Hepatocyte (in vitro differentiated cells): Measurements from ENCODE around the gene FAM193B.

Experiments
- CTCF ChIP-seq: fragments of 200-600 bp; sonication (generic); IDR thresholded peaks from 2 replicates; pipeline ENCODE4 v1.5.1; 2016; ENCODE audit warnings: antibody characterized with exemption, mild to moderate bottlenecking; ENCODE audit not compliant: poor library complexity
- EZH2 ChIP-seq: fragments of 200-600 bp; sonication (generic); IDR thresholded peaks from 2 replicates; pipeline ENCODE4 v1.6.1; 2016; ENCODE audit warnings: antibody characterized with exemption, mild to moderate bottlenecking, borderline replicate concordance
- EZH2phosphoT487 ChIP-seq: fragments of 200-600 bp; sonication (generic); IDR thresholded peaks from one replicate; pipeline ENCODE4 v1.6.1; 2018; ENCODE audit warnings: antibody characterized with exemption, mild to moderate bottlenecking, low read depth, moderate library complexity; ENCODE audit not compliant: unreplicated experiment, severe bottlenecking

DNA sequence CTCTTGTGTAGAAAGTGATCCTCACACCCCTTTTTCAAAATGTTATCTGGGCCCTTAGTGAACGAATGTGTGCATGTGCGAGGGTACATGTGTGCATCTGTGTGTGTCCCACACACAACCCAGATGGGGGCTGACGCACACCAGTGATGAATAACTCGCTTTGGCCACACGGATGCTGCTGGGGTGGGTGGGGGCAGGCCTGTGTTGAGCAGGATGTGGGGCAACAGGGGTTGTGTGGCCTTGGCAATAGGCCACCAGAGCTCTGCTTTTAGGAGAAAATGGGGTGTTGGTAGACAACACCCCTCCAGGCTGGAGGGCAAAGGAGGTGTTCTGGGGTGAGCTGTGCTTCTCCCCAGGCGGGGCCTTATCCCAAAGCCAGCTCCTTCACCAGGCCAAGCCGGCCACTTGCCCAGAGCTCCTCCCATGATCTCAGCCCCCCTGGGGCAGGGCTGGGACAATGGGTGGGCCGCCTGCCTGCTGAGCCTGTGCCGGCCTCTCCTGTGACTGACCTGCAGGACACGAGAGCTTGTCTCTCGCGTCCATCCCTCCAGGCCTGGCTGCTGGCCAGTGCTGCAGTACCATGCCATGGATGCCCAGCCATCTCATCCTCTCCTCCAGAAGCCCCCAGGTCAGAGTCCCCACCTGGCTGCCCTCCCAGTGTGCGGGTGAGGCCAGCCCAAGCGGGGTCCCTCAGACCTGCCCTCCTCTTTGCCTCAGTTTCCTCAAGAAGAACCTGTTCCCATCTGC, 82.6 kb downstream of the FAM193B start:
- no peak for TF ChIP-seq CTCF
- TF ChIP-seq EZH2 = no peak
- TF ChIP-seq EZH2phosphoT487 = no peak
